HepG2 (cell line): Measurements from ENCODE around the gene NOS1AP. TPM values are rescaled to one million over a fixed set of nuclear protein-coding genes. Genes with fewer than 3 reads are reported as not detected.

Experiments
- ATAC-seq: fragments of 200-7000 bp; cut with Tn5 transposase; 3 replicates; pipeline ENCODE4 v1.9.1; 2020; ENCODE audit warnings: mild to moderate bottlenecking, moderate library complexity
- BruUV-seq: library from RNA; stranded (reverse); fragments of 400-500 nt; replicated peaks from 2 replicates; lab custom pipeline; 2021; lab: Mats Ljungman, UMichigan
- CTCF ChIA-PET: fragments of 300-600 bp; formaldehyde crosslinking; extraction: SDS; loops from one replicate; lab custom pipeline; 2021; ENCODE audit warnings: low total read pairs, inconsistent platforms, low intra/inter-chr PET ratio; lab: Yijun Ruan, JAX
- POLR2A ChIA-PET: fragments of 350-600 bp; sonication (Branson Sonifier 250); formaldehyde crosslinking; loops from one replicate; lab custom pipeline; 2020; ENCODE audit warnings: antibody characterized with exemption, inconsistent platforms; lab: Yijun Ruan, JAX
- DNase-seq: peaks from one replicate; pipeline ENCODE4 v3.0.0-alpha.2; 2015; ENCODE audit warnings: low spot score
- FAIRE-seq: peaks from 3 replicates; lab custom pipeline; 2011; peaks lifted over from hg19 to GRCh38; lab: Jason Lieb, UNC
- H2AFZ ChIP-seq: one replicate; pipeline ENCODE4 v1.6.1; 2011; ENCODE audit warnings: low read length, inconsistent platforms
- H3K27ac ChIP-seq: fragments of 300-600 bp; 3 replicates; pipeline ENCODE4 v1.8.0; 2011; ENCODE audit warnings: mixed run types, mild to moderate bottlenecking, mixed read lengths, low read length, inconsistent platforms; ENCODE audit not compliant: insufficient read depth; ENCODE audit errors: extremely low read length
- H3K27me3 ChIP-seq, 2 experiments: fragments of 200-600 bp in 1 of 2; 2 replicates in 1 of 2; 3 replicates in 1 of 2; pipeline versions ENCODE4 v1.6.0 to v1.8.0; 2011; ENCODE audit warnings: low read length in 2 of 2, mild to moderate bottlenecking in 2 of 2, moderate library complexity in 2 of 2, inconsistent platforms in 1 of 2; ENCODE audit not compliant: insufficient read depth in 2 of 2, control insufficient read depth in 1 of 2
- H3K36me3 ChIP-seq, 2 experiments: fragments of 200-600 bp in 1 of 2; replicated peaks in 1 of 2; 2 replicates in 1 of 2; 3 replicates in 1 of 2; pipeline versions ENCODE4 v1.5.1 to v1.8.0; 2011; ENCODE audit warnings: low read length in 2 of 2, inconsistent platforms in 1 of 2; ENCODE audit not compliant: insufficient read depth in 2 of 2, control insufficient read depth in 1 of 2
- H3K4me1 ChIP-seq: 2 replicates; pipeline ENCODE4 v1.5.1; 2012; ENCODE audit warnings: low read length, inconsistent platforms; ENCODE audit not compliant: insufficient read depth
- H3K4me2 ChIP-seq: 2 replicates; pipeline ENCODE4 v1.6.0; 2011; ENCODE audit warnings: low read depth, low read length, inconsistent platforms
- H3K4me3 ChIP-seq, 3 experiments: fragments of 200-600 bp in 1 of 3; sonication (generic), shearing (Covaris generic) in 1 of 3; replicated peaks in 1 of 3; 2 replicates each; pipeline ENCODE4 v1.5.1; 2011 to 2016; ENCODE audit warnings: low read length in 3 of 3, inconsistent platforms in 2 of 3, low read depth in 2 of 3, mild to moderate bottlenecking in 2 of 3, control low read depth in 1 of 3, mixed read lengths in 1 of 3; ENCODE audit not compliant: insufficient read depth in 1 of 3
- H3K79me2 ChIP-seq: one replicate; pipeline ENCODE4 v1.6.1; 2011; ENCODE audit warnings: low read length, inconsistent platforms; ENCODE audit not compliant: insufficient read depth
- H3K9ac ChIP-seq: 2 replicates; pipeline ENCODE4 v1.6.0; 2011; ENCODE audit warnings: mild to moderate bottlenecking, low read depth, low read length, inconsistent platforms; ENCODE audit not compliant: insufficient read depth
- H3K9me3 ChIP-seq: 2 replicates; pipeline ENCODE4 v1.5.1; 2012; ENCODE audit warnings: mild to moderate bottlenecking, low read length
- H4K20me1 ChIP-seq: 2 replicates; pipeline ENCODE4 v1.6.0; 2011; ENCODE audit warnings: inconsistent platforms, mild to moderate bottlenecking, low read length, moderate library complexity; ENCODE audit not compliant: insufficient read depth
- ATF7 ChIP-seq, 2 experiments: fragments of 450-650 bp in 1 of 2; sonication (generic) in 1 of 2; formaldehyde crosslinking in 1 of 2; IDR thresholded peaks; 2 replicates each; pipeline versions ENCODE4 v1.4.0 to v1.6.1; 2016 to 2020; ENCODE audit warnings: antibody characterized with exemption in 1 of 2, mild to moderate bottlenecking in 1 of 2, missing genetic modification reagents in 1 of 2
- BRCA1 ChIP-seq: sonication (generic); formaldehyde crosslinking; IDR thresholded peaks from 2 replicates; pipeline ENCODE4 v1.4.0; 2020; ENCODE audit warnings: missing genetic modification reagents
- IKZF1 ChIP-seq: fragments of 450-650 bp; IDR thresholded peaks from 2 replicates; pipeline ENCODE4 v1.7.1; 2016
- KDM2A ChIP-seq: sonication (generic); formaldehyde crosslinking; IDR thresholded peaks from 2 replicates; pipeline ENCODE4 v1.4.0; 2020; ENCODE audit warnings: low read depth, missing genetic modification reagents, borderline replicate concordance
- PAWR ChIP-seq: sonication (generic); formaldehyde crosslinking; IDR thresholded peaks from 2 replicates; pipeline ENCODE4 v1.4.0; 2020; ENCODE audit warnings: missing genetic modification reagents, mild to moderate bottlenecking, borderline replicate concordance
- SALL2 ChIP-seq: sonication (generic); formaldehyde crosslinking; IDR thresholded peaks from 2 replicates; pipeline ENCODE4 v1.8.1; 2023; ENCODE audit warnings: mild to moderate bottlenecking, missing genetic modification reagents, inconsistent platforms
- SOX5 ChIP-seq: IDR thresholded peaks from 2 replicates; pipeline ENCODE4 v1.6.1; 2016; ENCODE audit warnings: borderline replicate concordance
- ZBTB8A ChIP-seq: sonication (generic); formaldehyde crosslinking; IDR thresholded peaks from 2 replicates; pipeline ENCODE4 v1.4.0; 2020; ENCODE audit warnings: mild to moderate bottlenecking, low read depth, missing genetic modification reagents, borderline replicate concordance
- ZNF264 ChIP-seq: sonication (generic); formaldehyde crosslinking; IDR thresholded peaks from 2 replicates; pipeline ENCODE4 v1.4.0; 2020; ENCODE audit warnings: missing genetic modification reagents
- ZNF317 ChIP-seq: sonication (generic); formaldehyde crosslinking; IDR thresholded peaks from 2 replicates; pipeline ENCODE4 v1.5.0; 2020; ENCODE audit warnings: mild to moderate bottlenecking, missing genetic modification reagents
- ZNF644 ChIP-seq: IDR thresholded peaks from 2 replicates; pipeline ENCODE4 v1.6.1; 2016; ENCODE audit warnings: low read depth
- ZNF883 ChIP-seq: sonication (generic); formaldehyde crosslinking; IDR thresholded peaks from 2 replicates; pipeline ENCODE4 v1.5.1; 2020; ENCODE audit warnings: mild to moderate bottlenecking, missing genetic modification reagents; ENCODE audit errors: not compliant biosample characterization
- WGBS: methylation state at CpG from one replicate; pipeline ENCODE4 v1.1.6; 2017; ENCODE audit warnings: low lambda C conversion rate; 5-methylcytosine and 5-hydroxymethylcytosine counted together
- in situ Hi-C: cut with HindIII; loops from 2 replicates; pipeline ENCODE4 v1.10.0; 2017; ENCODE audit warnings: low pct_unique_long_range_greater_than_20kb; ENCODE audit not compliant: extremely low pct_ligation_motif_present
- intact Hi-C: fragments of 100-400 bp; cut with micrococcal nuclease; formaldehyde crosslinking; loops from one replicate; pipeline ENCODE4 v1.10.0; 2022; ENCODE audit not compliant: unreplicated experiment
- polyA plus RNA-seq, 8 experiments: library from polyadenylated mRNA; depleted of rRNA in 3 of 8; stranded (reverse) in 7 of 8; unstranded in 1 of 8; fragments of >200 nt; fragmentation: Illumina TruSeq in 4 of 8; extraction: Trizol in 4 of 8; gene quantifications; 2 replicates each; pipeline versions ENCODE4 v1.2.1 to v1.2.3, GENCODE V29; 2011 to 2016; ENCODE audit warnings: low read depth in 4 of 8, missing spikeins in 1 of 8, mixed read lengths in 1 of 8; ENCODE audit not compliant: insufficient read depth in 1 of 8
- total RNA-seq, 5 experiments: library from RNA; depleted of rRNA; stranded (reverse); fragments of >200 nt; fragmentation: Illumina TruSeq; extraction: Trizol; gene quantifications; 2 replicates each; pipeline ENCODE4 v1.2.3, GENCODE V29; 2016; ENCODE audit warnings: low read depth in 1 of 5
- TF ChIP-seq, protein P1 (sequence below): sonication (generic); formaldehyde crosslinking; IDR thresholded peaks from 2 replicates; pipeline ENCODE4 v1.4.0; 2020; ENCODE audit warnings: missing genetic modification reagents
- TF ChIP-seq, protein P2 (sequence below): sonication (generic); formaldehyde crosslinking; IDR thresholded peaks from 2 replicates; pipeline ENCODE4 v1.5.1; 2020; ENCODE audit warnings: missing genetic modification reagents, mild to moderate bottlenecking, borderline replicate concordance
- TF ChIP-seq, protein P3 (sequence below): sonication (generic); formaldehyde crosslinking; IDR thresholded peaks from 2 replicates; pipeline ENCODE4 v1.4.0; 2020; ENCODE audit warnings: mild to moderate bottlenecking, missing genetic modification reagents
- TF ChIP-seq, protein P4 (sequence below): sonication (generic); formaldehyde crosslinking; IDR thresholded peaks from 2 replicates; pipeline ENCODE4 v1.5.1; 2020; ENCODE audit warnings: mild to moderate bottlenecking, moderate library complexity, missing genetic modification reagents
- TF ChIP-seq, protein P5 (sequence below): sonication (generic); formaldehyde crosslinking; IDR thresholded peaks from 2 replicates; pipeline ENCODE4 v1.5.0; 2020; ENCODE audit warnings: mild to moderate bottlenecking, low read depth, missing genetic modification reagents, borderline replicate concordance
- TF ChIP-seq, protein P6 (sequence below): sonication (generic); formaldehyde crosslinking; IDR thresholded peaks from 2 replicates; pipeline ENCODE4 v1.4.0; 2020; ENCODE audit warnings: missing genetic modification reagents

Gene NOS1AP
- total and polyA plus RNA-seq, 2 of the 13 experiments (the other 11 are each of a cell fraction or from before 2014, with no cell fraction given): 2.0 to 3.3 TPM

DNA sequence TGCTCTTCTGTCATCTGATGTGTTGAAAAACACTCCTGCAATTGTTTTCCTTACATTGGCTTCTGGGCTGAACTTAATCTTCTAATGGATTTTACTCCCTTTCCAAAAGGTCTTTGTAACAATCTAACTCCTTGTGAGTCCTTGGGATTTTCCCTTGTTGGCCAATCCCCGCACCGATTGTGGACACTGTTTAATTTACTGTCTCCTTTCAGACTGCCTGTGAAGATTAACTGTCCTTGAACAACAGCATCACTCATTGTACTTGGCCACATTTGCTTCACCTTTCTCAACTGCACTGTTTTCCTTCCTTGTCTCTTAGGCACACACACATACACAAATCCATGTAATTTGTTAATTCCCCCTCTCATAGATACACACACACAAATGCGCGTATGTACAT, 186.8 kb downstream of the NOS1AP start:
- H3K79me2 ChIP-seq: peaks cover 10% of the 10 kb centered on the region
- FAIRE-seq: no peak
- DNase-seq: peak; percentile 61
- ChIA-PET CTCF (no interaction called here), POLR2A (no interaction called here)
- intact Hi-C loops (no loop called here), in situ Hi-C loops (no loop called here)
- no peak overlapping the region for H2AFZ ChIP-seq
- WGBS: 50% methylated on average over 4 of the region's 4 CpGs
- no peaks in the 10 kb centered on the region for H3K27me3 ChIP-seq
- H3K4me1 ChIP-seq: peaks cover 40% of the 10 kb centered on the region
- peak; percentile 53 for ATAC-seq
- peaks cover 3% of the 10 kb centered on the region; the same call in 1 of the 2 replicates for H3K9me3 ChIP-seq
- H3K9ac ChIP-seq: no peak overlapping the region
- no peak overlapping the region for H3K4me2 ChIP-seq
- no peak overlapping the region for H3K4me3 ChIP-seq
- H3K27ac ChIP-seq: peak overlapping the region; percentile 12
- H3K36me3 ChIP-seq: no peaks in the 10 kb centered on the region
- no peaks in the 10 kb centered on the region for H4K20me1 ChIP-seq
- no TSS peak for BruUV-seq
- TF ChIP-seq ZNF264 (CRISPR knock-in tag) (no peak), ZBTB8A (CRISPR knock-in tag) (no peak), PAWR (CRISPR knock-in tag) (no peak), ATF7 (IDR thresholded peaks at IDR 0.05) (no peak), ATF7 (CRISPR knock-in tag; IDR thresholded peaks at IDR 0.05) (no peak), ZNF644 (CRISPR knock-in tag) (no peak), IKZF1 (no peak), SOX5 (peak; percentile 37; the same call in 1 of the 2 replicates), SALL2 (no peak), BRCA1 (CRISPR knock-in tag) (no peak), ZNF883 (CRISPR knock-in tag) (no peak), KDM2A (CRISPR knock-in tag) (no peak), ZNF317 (CRISPR knock-in tag) (no peak)
- TF ChIP-seq, protein P1, sequence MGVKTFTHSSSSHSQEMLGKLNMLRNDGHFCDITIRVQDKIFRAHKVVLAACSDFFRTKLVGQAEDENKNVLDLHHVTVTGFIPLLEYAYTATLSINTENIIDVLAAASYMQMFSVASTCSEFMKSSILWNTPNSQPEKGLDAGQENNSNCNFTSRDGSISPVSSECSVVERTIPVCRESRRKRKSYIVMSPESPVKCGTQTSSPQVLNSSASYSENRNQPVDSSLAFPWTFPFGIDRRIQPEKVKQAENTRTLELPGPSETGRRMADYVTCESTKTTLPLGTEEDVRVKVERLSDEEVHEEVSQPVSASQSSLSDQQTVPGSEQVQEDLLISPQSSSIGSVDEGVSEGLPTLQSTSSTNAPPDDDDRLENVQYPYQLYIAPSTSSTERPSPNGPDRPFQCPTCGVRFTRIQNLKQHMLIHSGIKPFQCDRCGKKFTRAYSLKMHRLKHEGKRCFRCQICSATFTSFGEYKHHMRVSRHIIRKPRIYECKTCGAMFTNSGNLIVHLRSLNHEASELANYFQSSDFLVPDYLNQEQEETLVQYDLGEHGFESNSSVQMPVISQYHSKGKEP (CRISPR knock-in tag): no peak
- TF ChIP-seq, protein P2, sequence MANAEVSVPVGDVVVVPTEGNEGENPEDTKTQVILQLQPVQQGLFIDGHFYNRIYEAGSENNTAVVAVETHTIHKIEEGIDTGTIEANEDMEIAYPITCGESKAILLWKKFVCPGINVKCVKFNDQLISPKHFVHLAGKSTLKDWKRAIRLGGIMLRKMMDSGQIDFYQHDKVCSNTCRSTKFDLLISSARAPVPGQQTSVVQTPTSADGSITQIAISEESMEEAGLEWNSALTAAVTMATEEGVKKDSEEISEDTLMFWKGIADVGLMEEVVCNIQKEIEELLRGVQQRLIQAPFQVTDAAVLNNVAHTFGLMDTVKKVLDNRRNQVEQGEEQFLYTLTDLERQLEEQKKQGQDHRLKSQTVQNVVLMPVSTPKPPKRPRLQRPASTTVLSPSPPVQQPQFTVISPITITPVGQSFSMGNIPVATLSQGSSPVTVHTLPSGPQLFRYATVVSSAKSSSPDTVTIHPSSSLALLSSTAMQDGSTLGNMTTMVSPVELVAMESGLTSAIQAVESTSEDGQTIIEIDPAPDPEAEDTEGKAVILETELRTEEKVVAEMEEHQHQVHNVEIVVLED: no peak
- TF ChIP-seq, protein P3, sequence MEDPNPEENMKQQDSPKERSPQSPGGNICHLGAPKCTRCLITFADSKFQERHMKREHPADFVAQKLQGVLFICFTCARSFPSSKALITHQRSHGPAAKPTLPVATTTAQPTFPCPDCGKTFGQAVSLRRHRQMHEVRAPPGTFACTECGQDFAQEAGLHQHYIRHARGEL (CRISPR knock-in tag): no peak
- TF ChIP-seq, protein P4, sequence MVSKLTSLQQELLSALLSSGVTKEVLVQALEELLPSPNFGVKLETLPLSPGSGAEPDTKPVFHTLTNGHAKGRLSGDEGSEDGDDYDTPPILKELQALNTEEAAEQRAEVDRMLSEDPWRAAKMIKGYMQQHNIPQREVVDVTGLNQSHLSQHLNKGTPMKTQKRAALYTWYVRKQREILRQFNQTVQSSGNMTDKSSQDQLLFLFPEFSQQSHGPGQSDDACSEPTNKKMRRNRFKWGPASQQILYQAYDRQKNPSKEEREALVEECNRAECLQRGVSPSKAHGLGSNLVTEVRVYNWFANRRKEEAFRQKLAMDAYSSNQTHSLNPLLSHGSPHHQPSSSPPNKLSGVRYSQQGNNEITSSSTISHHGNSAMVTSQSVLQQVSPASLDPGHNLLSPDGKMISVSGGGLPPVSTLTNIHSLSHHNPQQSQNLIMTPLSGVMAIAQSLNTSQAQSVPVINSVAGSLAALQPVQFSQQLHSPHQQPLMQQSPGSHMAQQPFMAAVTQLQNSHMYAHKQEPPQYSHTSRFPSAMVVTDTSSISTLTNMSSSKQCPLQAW (CRISPR knock-in tag): no peak
- TF ChIP-seq, protein P5, sequence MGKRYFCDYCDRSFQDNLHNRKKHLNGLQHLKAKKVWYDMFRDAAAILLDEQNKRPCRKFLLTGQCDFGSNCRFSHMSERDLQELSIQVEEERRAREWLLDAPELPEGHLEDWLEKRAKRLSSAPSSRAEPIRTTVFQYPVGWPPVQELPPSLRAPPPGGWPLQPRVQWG: no peak
- TF ChIP-seq, protein P6, sequence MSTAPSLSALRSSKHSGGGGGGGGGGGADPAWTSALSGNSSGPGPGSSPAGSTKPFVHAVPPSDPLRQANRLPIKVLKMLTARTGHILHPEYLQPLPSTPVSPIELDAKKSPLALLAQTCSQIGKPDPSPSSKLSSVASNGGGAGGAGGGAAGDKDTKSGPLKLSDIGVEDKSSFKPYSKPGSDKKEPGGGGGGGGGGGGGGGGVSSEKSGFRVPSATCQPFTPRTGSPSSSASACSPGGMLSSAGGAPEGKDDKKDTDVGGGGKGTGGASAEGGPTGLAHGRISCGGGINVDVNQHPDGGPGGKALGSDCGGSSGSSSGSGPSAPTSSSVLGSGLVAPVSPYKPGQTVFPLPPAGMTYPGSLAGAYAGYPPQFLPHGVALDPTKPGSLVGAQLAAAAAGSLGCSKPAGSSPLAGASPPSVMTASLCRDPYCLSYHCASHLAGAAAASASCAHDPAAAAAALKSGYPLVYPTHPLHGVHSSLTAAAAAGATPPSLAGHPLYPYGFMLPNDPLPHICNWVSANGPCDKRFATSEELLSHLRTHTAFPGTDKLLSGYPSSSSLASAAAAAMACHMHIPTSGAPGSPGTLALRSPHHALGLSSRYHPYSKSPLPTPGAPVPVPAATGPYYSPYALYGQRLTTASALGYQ: no peak
